Measurements from ENCODE around the gene ZNF548. TPM values are rescaled to one million over a fixed set of nuclear protein-coding genes. Genes with fewer than 3 reads are reported as not detected.

The ZNF548 gene
- total and polyA plus RNA-seq, 2 experiments from 2014 or later: 1.9 to 9.8 TPM

- H3K27ac Mint-ChIP-seq: no peak overlapping the region
- no peak overlapping the region for H3K4me3 Mint-ChIP-seq
- peaks cover 14% of the 10 kb centered on the region; the same call in 2 of the 3 replicates for H3K4me1 Mint-ChIP-seq
Measured at GRCh38 chr19:57438925-57439324, 49.3 kb downstream of the ZNF548 start.

GRCh38 chr19:57441979-57442752 is 52.5 kb downstream of the ZNF548 start:
- Mint-ChIP-seq H3K4me3 (no peak overlapping the region), H3K4me1 (no peaks in the 10 kb centered on the region; the same call in 2 of the 3 replicates), H3K27ac (no peak overlapping the region), H3K27me3 (ENCODE audit: insufficient read depth, low read depth, poor library complexity) (no peaks in the 10 kb centered on the region), H3K9me3 (no peaks in the 10 kb centered on the region), H3K36me3 (ENCODE audit: low read depth) (peaks cover 47% of the 10 kb centered on the region)
- H2AFZ ChIP-seq: no peak overlapping the region
- ATAC-seq (no peak), DNase-seq (ENCODE audit: low spot score) (no peak)
- no peaks in the 10 kb centered on the region for H3K9me2 ChIP-seq (ENCODE audit: insufficient read depth)
- H3K79me2 ChIP-seq (replicated peaks; ENCODE audit: insufficient read depth): peaks cover 58% of the 10 kb centered on the region
- H3K36me3 ChIP-seq (ENCODE audit: insufficient read depth): peaks cover 16% of the 10 kb centered on the region
- H3K27ac ChIP-seq (ENCODE audit: low read depth): no peak overlapping the region
- H3F3A ChIP-seq (replicated peaks; ENCODE audit: low read depth): no peaks in the 10 kb centered on the region
- H3K4me2 ChIP-seq: no peak overlapping the region
- H4K20me1 ChIP-seq (replicated peaks; ENCODE audit: insufficient read depth): peaks cover 17% of the 10 kb centered on the region
- H3K27me3 ChIP-seq (ENCODE audit: insufficient read depth): no peaks in the 10 kb centered on the region
- H3K4me1 ChIP-seq (ENCODE audit: insufficient read depth): peaks cover 1% of the 10 kb centered on the region; the same call in 1 of the 2 replicates
- H3K4me3 ChIP-seq: no peak overlapping the region
- TF ChIP-seq ETS1 (IDR thresholded peaks at IDR 0.05): no peak
- no peak for TF ChIP-seq NANOG (IDR thresholded peaks at IDR 0.05; ENCODE audit: borderline replicate concordance)
- TF ChIP-seq EZH2phosphoT487 (IDR thresholded peaks at IDR 0.05; ENCODE audit: unreplicated experiment): no peak
- TF ChIP-seq POLR2AphosphoS5 (IDR thresholded peaks at IDR 0.05; ENCODE audit: low read depth): no peak
- no peak for TF ChIP-seq ZNF462 (CRISPR knock-in tag; IDR thresholded peaks at IDR 0.05)
- no peak for TF ChIP-seq STAT1 (IDR thresholded peaks at IDR 0.05; ENCODE audit: unreplicated experiment)
- TF ChIP-seq EZH2 (IDR thresholded peaks at IDR 0.05; ENCODE audit: low read depth, unreplicated experiment): no peak
- no peak for TF ChIP-seq ZNF331 (CRISPR knock-in tag; IDR thresholded peaks at IDR 0.05; ENCODE audit: low read depth)

More at GRCh38 chr19:57438925-57439324, 49.3 kb downstream of the ZNF548 start:
- DNase-seq (ENCODE audit: low spot score) (peak; percentile 52), ATAC-seq (no peak)
- Histone ChIP-seq H2AFZ (no peak overlapping the region), H3K36me3 (ENCODE audit: insufficient read depth) (peaks cover 7% of the 10 kb centered on the region; the same call in 1 of the 2 replicates), H3K79me2 (replicated peaks; ENCODE audit: insufficient read depth) (peaks cover 67% of the 10 kb centered on the region), H3K27me3 (ENCODE audit: insufficient read depth) (no peaks in the 10 kb centered on the region), H3K4me2 (no peak overlapping the region), H3F3A (replicated peaks; ENCODE audit: low read depth) (no peaks in the 10 kb centered on the region), H3K9me2 (ENCODE audit: insufficient read depth) (no peaks in the 10 kb centered on the region), H4K20me1 (replicated peaks; ENCODE audit: insufficient read depth) (peaks cover 21% of the 10 kb centered on the region), H3K4me1 (ENCODE audit: insufficient read depth) (peaks cover 12% of the 10 kb centered on the region), H3K4me3 (no peak overlapping the region), H3K27ac (ENCODE audit: low read depth) (no peak overlapping the region)
- Mint-ChIP-seq H3K36me3 (ENCODE audit: low read depth) (peaks cover 28% of the 10 kb centered on the region), H3K27me3 (ENCODE audit: insufficient read depth, low read depth, poor library complexity) (peaks cover 7% of the 10 kb centered on the region), H3K9me3 (peaks cover 7% of the 10 kb centered on the region; the same call in 2 of the 3 replicates)
- TF ChIP-seq CTCF (conservative IDR thresholded peaks at IDR 0.05; ENCODE audit: low read depth in 2 of 2) (peak; percentile 34 to 53), EZH2phosphoT487 (IDR thresholded peaks at IDR 0.05; ENCODE audit: unreplicated experiment) (no peak)

Data from GM23338 (cell line).